HCT116 (cell line): ENCODE data around the gene MBD6. TPM values are rescaled to one million over a fixed set of nuclear protein-coding genes. Genes with fewer than 3 reads are reported as not detected.

Experiments
- ATAC-seq: fragments of 200-7000 bp; cut with Tn5 transposase; 2 replicates; pipeline ENCODE4 v1.9.1; 2020; ENCODE audit warnings: mild to moderate bottlenecking, moderate library complexity
- BruUV-seq: library from RNA; stranded (reverse); fragments of 400-500 nt; replicated peaks from 2 replicates; lab custom pipeline; 2021; lab: Mats Ljungman, UMichigan
- CTCF ChIA-PET: fragments of 300-600 bp; sonication (Branson Sonifier 250); formaldehyde crosslinking; loops from one replicate; lab custom pipeline; 2021; ENCODE audit warnings: antibody characterized with exemption; lab: Charles Lee
- POLR2A ChIA-PET: fragments of 300-600, 350-600 bp; sonication (Branson Sonifier 250); formaldehyde crosslinking; loops from one replicate; lab custom pipeline; 2021; ENCODE audit warnings: antibody characterized with exemption; lab: Charles Lee
- RAD21 ChIA-PET, 2 experiments: fragments of 300-600 bp; sonication (Branson Sonifier 250); formaldehyde crosslinking; loops; one replicate each; lab custom pipeline; 2023; ENCODE audit warnings: low total read pairs in 2 of 2; ENCODE audit not compliant: uncharacterized antibody in 2 of 2, unreplicated experiment in 2 of 2, low non-redundant PET in 1 of 2; lab: Charles Lee
- DNase-seq: peaks from one replicate; pipeline ENCODE4 v3.0.0-alpha.2; 2010; ENCODE audit warnings: low read depth, low spot score
- H2AFZ ChIP-seq: fragments of 200-600 bp; shearing (Covaris generic), sonication (generic); 2 replicates; pipeline ENCODE4 v1.6.1; 2017; ENCODE audit warnings: low read depth, mixed run types, mixed read lengths, antibody characterized with exemption, low read length; ENCODE audit not compliant: poor library complexity, severe bottlenecking
- H3K27ac ChIP-seq: 2 replicates; pipeline ENCODE4 v1.5.1; 2012; ENCODE audit warnings: low read depth, low read length
- H3K27me3 ChIP-seq: fragments of 200-600 bp; sonication (generic); 2 replicates; pipeline ENCODE4 v1.6.1; 2016; ENCODE audit warnings: mixed run types, low read length, mixed read lengths; ENCODE audit not compliant: insufficient read depth
- H3K36me3 ChIP-seq, 2 experiments: fragments of 200-500 bp in 1 of 2; fragments of 200-600 bp in 1 of 2; sonication (Bioruptor generic) in 1 of 2; sonication (generic) in 1 of 2; 2 replicates each; pipeline versions ENCODE4 v1.5.1 to v1.6.1; 2014 to 2016; ENCODE audit warnings: low read length in 2 of 2, inconsistent platforms in 1 of 2, mixed read lengths in 1 of 2, mixed run types in 1 of 2; ENCODE audit not compliant: insufficient read depth in 2 of 2, control insufficient read depth in 1 of 2
- H3K4me1 ChIP-seq, 2 experiments: fragments of 200-600 bp in 1 of 2; sonication (generic) in 1 of 2; 2 replicates each; pipeline versions ENCODE4 v1.5.1 to v1.6.1; 2012 to 2017; ENCODE audit warnings: low read length in 2 of 2, inconsistent platforms in 1 of 2, mild to moderate bottlenecking in 1 of 2, mixed read lengths in 1 of 2, mixed run types in 1 of 2, moderate library complexity in 1 of 2; ENCODE audit not compliant: insufficient read depth in 2 of 2, control insufficient read depth in 1 of 2
- H3K4me2 ChIP-seq: fragments of 200-600 bp; sonication (generic); 2 replicates; pipeline ENCODE4 v1.6.1; 2017; ENCODE audit warnings: mixed run types, low read length, mixed read lengths
- H3K4me3 ChIP-seq, 2 experiments: fragments of 200-600 bp in 1 of 2; sonication (generic) in 1 of 2; replicated peaks in 1 of 2; 2 replicates each; pipeline ENCODE4 v1.5.1; 2011 to 2016; ENCODE audit warnings: low read length in 2 of 2, control low read depth in 1 of 2, low read depth in 1 of 2, mild to moderate bottlenecking in 1 of 2, mixed read lengths in 1 of 2, mixed run types in 1 of 2
- H3K79me2 ChIP-seq: fragments of 200-600 bp; sonication (generic); 2 replicates; pipeline ENCODE4 v1.6.1; 2017; ENCODE audit warnings: mild to moderate bottlenecking, mixed run types, low read length, moderate library complexity, mixed read lengths; ENCODE audit not compliant: insufficient read depth
- H3K9ac ChIP-seq: fragments of 200-600 bp; sonication (generic); 2 replicates; pipeline ENCODE4 v1.6.1; 2016; ENCODE audit warnings: low read length, mixed read lengths
- H3K9me2 ChIP-seq: fragments of 200-600 bp; sonication (generic), shearing (Covaris generic); 2 replicates; pipeline ENCODE4 v1.6.1; 2017; ENCODE audit warnings: mixed run types, mild to moderate bottlenecking, moderate library complexity; ENCODE audit not compliant: insufficient read depth
- H3K9me3 ChIP-seq, 2 experiments: fragments of 200-500 bp in 1 of 2; fragments of 200-600 bp in 1 of 2; sonication (Bioruptor generic) in 1 of 2; sonication (generic) in 1 of 2; 2 replicates each; pipeline ENCODE4 v1.6.1; 2014 to 2017; ENCODE audit warnings: low read length in 2 of 2, mixed read lengths in 2 of 2, inconsistent platforms in 1 of 2, low read depth in 1 of 2, mild to moderate bottlenecking in 1 of 2, mixed run types in 1 of 2, moderate library complexity in 1 of 2; ENCODE audit not compliant: control insufficient read depth in 1 of 2, insufficient read depth in 1 of 2
- H4K20me1 ChIP-seq: fragments of 200-600 bp; sonication (generic), shearing (Covaris generic); 2 replicates; pipeline ENCODE4 v1.6.1; 2017; ENCODE audit warnings: mixed run types, mild to moderate bottlenecking, moderate library complexity; ENCODE audit not compliant: insufficient read depth
- ATF3 ChIP-seq: IDR thresholded peaks from 2 replicates; pipeline ENCODE4 v1.6.1; 2012
- CEBPB ChIP-seq: IDR thresholded peaks from 2 replicates; pipeline ENCODE4 v1.6.1; 2012; ENCODE audit warnings: low read depth
- EGR1 ChIP-seq: IDR thresholded peaks from 2 replicates; pipeline ENCODE4 v1.6.1; 2012; ENCODE audit warnings: low read depth
- EZH2phosphoT487 ChIP-seq: fragments of 200-600 bp; IDR thresholded peaks from 2 replicates; pipeline ENCODE4 v1.6.1; 2018; ENCODE audit warnings: antibody characterized with exemption, borderline replicate concordance
- JUND ChIP-seq: IDR thresholded peaks from 2 replicates; pipeline ENCODE4 v1.6.1; 2012
- POLR2AphosphoS5 ChIP-seq: IDR thresholded peaks from 2 replicates; pipeline ENCODE4 v1.6.1; 2011; ENCODE audit warnings: mild to moderate bottlenecking, low read depth, low read length, moderate library complexity
- RAD21 ChIP-seq: IDR thresholded peaks from 2 replicates; pipeline ENCODE4 v1.6.1; 2012; ENCODE audit warnings: low read depth, mild to moderate bottlenecking
- REST ChIP-seq: IDR thresholded peaks from 2 replicates; pipeline ENCODE4 v1.6.1; 2012; ENCODE audit warnings: low read depth
- SIN3A ChIP-seq: IDR thresholded peaks from 2 replicates; pipeline ENCODE4 v1.6.1; 2012; ENCODE audit warnings: low read depth
- SRF ChIP-seq: IDR thresholded peaks from 2 replicates; pipeline ENCODE4 v1.6.1; 2012; ENCODE audit warnings: low read depth
- TCF7L2 ChIP-seq: IDR thresholded peaks from 2 replicates; pipeline ENCODE4 v1.7.0; 2011; ENCODE audit warnings: borderline replicate concordance, inconsistent platforms; ENCODE audit not compliant: insufficient read depth, insufficient read length; ENCODE audit errors: extremely low read depth
- intact Hi-C: fragments of 100-400 bp; cut with micrococcal nuclease; formaldehyde crosslinking; loops from 2 replicates; pipeline ENCODE4 v1.10.0; 2022
- total RNA-seq: library from RNA; stranded (reverse); gene quantifications from one replicate; pipeline ENCODE4 v1.2.1, GENCODE V29; 2021; ENCODE audit not compliant: unreplicated experiment

Gene MBD6
- total RNA-seq, 1 experiment from 2014 or later, result 70.1 TPM

- intact Hi-C loops, result no loop called here
- H3K9me3 ChIP-seq, result no peaks in the 10 kb centered on the region
- RAD21 ChIA-PET, result no interaction called here
- CTCF ChIA-PET, result no interaction called here
- no peaks in the 10 kb centered on the region for H3K36me3 ChIP-seq
- no peaks in the 10 kb centered on the region for H3K9me2 ChIP-seq
- H3K4me2 ChIP-seq, result no peak overlapping the region
- ATAC-seq (no peak), DNase-seq (no peak)
- no peak overlapping the region for H3K27ac ChIP-seq
- no peaks in the 10 kb centered on the region for H4K20me1 ChIP-seq
- H3K4me1 ChIP-seq, result peaks cover 0 to 7% of the 10 kb centered on the region in 2 experiments; a peak in 3 of 4 replicates
- H2AFZ ChIP-seq, result no peak overlapping the region
- TF ChIP-seq JUND (no peak), REST (no peak), CEBPB (no peak), ATF3 (no peak), TCF7L2 (no peak), SIN3A (no peak), EZH2phosphoT487 (no peak), SRF (no peak), EGR1 (no peak), RAD21 (no peak), POLR2AphosphoS5 (no peak)
- POLR2A ChIA-PET, result no interaction called here
- H3K9ac ChIP-seq, result no peak overlapping the region
- H3K27me3 ChIP-seq, result peaks cover 11% of the 10 kb centered on the region
- H3K79me2 ChIP-seq, result peaks cover 6% of the 10 kb centered on the region
- H3K4me3 ChIP-seq, result no peak overlapping the region
- BruUV-seq, result no TSS peak
These were observed 39.2 kb upstream of the MBD6 start for GRCh38 chr12:57483466-57483865.
